Parathyroid adenoma (tissue), 2 donors: ENCODE results near the gene CCDC57.

Experiments
- H2AFZ ChIP-seq: fragments of 300-600 bp; sonication (generic); one replicate; pipeline ENCODE4 v1.7.0; 2017; ENCODE audit warnings: antibody characterized with exemption, mild to moderate bottlenecking
- H3K27ac ChIP-seq: fragments of 300-600 bp; sonication (generic); one replicate; pipeline ENCODE4 v1.7.0; 2017
- H3K27me3 ChIP-seq: fragments of 300-600 bp; sonication (generic); one replicate; pipeline ENCODE4 v1.7.0; 2017; ENCODE audit warnings: low read length; ENCODE audit not compliant: control insufficient read depth, insufficient read depth
- H3K36me3 ChIP-seq: fragments of 300-600 bp; sonication (generic); one replicate; pipeline ENCODE4 v1.7.0; 2017; ENCODE audit warnings: low read length; ENCODE audit not compliant: control insufficient read depth, insufficient read depth
- H3K4me1 ChIP-seq: fragments of 300-600 bp; sonication (generic); one replicate; pipeline ENCODE4 v1.7.0; 2017; ENCODE audit warnings: control low read depth
- H3K4me2 ChIP-seq: fragments of 300-600 bp; sonication (generic); one replicate; pipeline ENCODE4 v1.7.0; 2017; ENCODE audit warnings: low read length
- H3K4me3 ChIP-seq: fragments of 300-600 bp; sonication (generic); one replicate; pipeline ENCODE4 v1.7.0; 2017; ENCODE audit warnings: low read depth, low read length
- H3K79me2 ChIP-seq: fragments of 300-600 bp; sonication (generic); one replicate; pipeline ENCODE4 v1.7.0; 2017; ENCODE audit warnings: control low read depth
- H3K9ac ChIP-seq: fragments of 300-600 bp; sonication (generic); one replicate; pipeline ENCODE4 v1.7.0; 2017; ENCODE audit warnings: mild to moderate bottlenecking
- H3K9me3 ChIP-seq: fragments of 300-600 bp; sonication (generic); one replicate; pipeline ENCODE4 v1.7.0; 2017; ENCODE audit warnings: low read length; ENCODE audit not compliant: control insufficient read depth
- CTCF ChIP-seq: fragments of 300-600 bp; sonication (generic); IDR thresholded peaks from one replicate; pipeline ENCODE4 v1.7.0; 2017; ENCODE audit warnings: antibody characterized with exemption, mild to moderate bottlenecking
- donor health status: primary hyperparathyroidism.

The CCDC57 gene

GRCh38 chr17:82158825-82159224 is 53.8 kb downstream of the CCDC57 start:
- H3K27me3 ChIP-seq, result no peaks in the 10 kb centered on the region
- peaks cover under 1% of the 10 kb centered on the region for H3K4me1 ChIP-seq
- H3K9me3 ChIP-seq, result no peaks in the 10 kb centered on the region
- H3K4me3 ChIP-seq, result no peak overlapping the region
- H3K79me2 ChIP-seq, result peaks cover 7% of the 10 kb centered on the region
- TF ChIP-seq CTCF, result no peak
- H3K9ac ChIP-seq, result no peak overlapping the region
- H3K27ac ChIP-seq, result no peak overlapping the region
- no peak overlapping the region for H2AFZ ChIP-seq
- no peaks in the 10 kb centered on the region for H3K36me3 ChIP-seq
- H3K4me2 ChIP-seq, result no peak overlapping the region

- H3K9ac ChIP-seq, result no peak overlapping the region
- H3K4me1 ChIP-seq, result peaks cover 7% of the 10 kb centered on the region
- peaks cover 15% of the 10 kb centered on the region for H3K79me2 ChIP-seq
- no peaks in the 10 kb centered on the region for H3K27me3 ChIP-seq
- H3K27ac ChIP-seq, result no peak overlapping the region
- TF ChIP-seq CTCF, result no peak
- H3K9me3 ChIP-seq, result no peaks in the 10 kb centered on the region
- no peak overlapping the region for H3K4me2 ChIP-seq
- no peaks in the 10 kb centered on the region for H3K36me3 ChIP-seq
- no peak overlapping the region for H2AFZ ChIP-seq
- no peak overlapping the region for H3K4me3 ChIP-seq
Observed at GRCh38 chr17:82157046-82158035, 55.3 kb downstream of the CCDC57 start.

GRCh38 chr17:82156284-82156925 is 56.2 kb downstream of the CCDC57 start:
- H3K4me2 ChIP-seq, result no peak overlapping the region
- no peaks in the 10 kb centered on the region for H3K27me3 ChIP-seq
- no peak overlapping the region for H3K4me3 ChIP-seq
- TF ChIP-seq CTCF, result no peak
- no peaks in the 10 kb centered on the region for H3K36me3 ChIP-seq
- H3K27ac ChIP-seq, result no peak overlapping the region
- H3K9ac ChIP-seq, result no peak overlapping the region
- peaks cover 7% of the 10 kb centered on the region for H3K4me1 ChIP-seq
- H2AFZ ChIP-seq, result no peak overlapping the region
- H3K9me3 ChIP-seq, result no peaks in the 10 kb centered on the region
- H3K79me2 ChIP-seq, result peaks cover 22% of the 10 kb centered on the region

GRCh38 chr17:82155606-82156005 is 57.0 kb downstream of the CCDC57 start:
- peaks cover 7% of the 10 kb centered on the region for H3K4me1 ChIP-seq
- H3K36me3 ChIP-seq, result no peaks in the 10 kb centered on the region
- H3K9me3 ChIP-seq, result no peaks in the 10 kb centered on the region
- H3K4me2 ChIP-seq, result no peak overlapping the region
- no peak overlapping the region for H3K27ac ChIP-seq
- H2AFZ ChIP-seq, result no peak overlapping the region
- no peaks in the 10 kb centered on the region for H3K27me3 ChIP-seq
- TF ChIP-seq CTCF, result no peak
- no peak overlapping the region for H3K9ac ChIP-seq
- H3K4me3 ChIP-seq, result no peak overlapping the region
- peaks cover 24% of the 10 kb centered on the region for H3K79me2 ChIP-seq
